Stimulated activated CD8-positive, alpha-beta memory T cell treated with anti-CD3 and anti-CD28 coated beads, Interleukin-4, amount 100 ng/mL, for 4 hours (primary cell): ENCODE data around the gene MBD4.
"Not testable (repeated sequence)": the region's sequence is repeated elsewhere in the genome, so short reads cannot be mapped to it uniquely, and the experiment has no call there.

ENCODE experiments used
- DNase-seq, 2 donors: peaks; one replicate each; pipeline ENCODE4 v3.0.0-alpha.2; 2020; ENCODE audit warnings: low read depth in 2 of 2, low spot score in 1 of 2

The MBD4 gene

DNA sequence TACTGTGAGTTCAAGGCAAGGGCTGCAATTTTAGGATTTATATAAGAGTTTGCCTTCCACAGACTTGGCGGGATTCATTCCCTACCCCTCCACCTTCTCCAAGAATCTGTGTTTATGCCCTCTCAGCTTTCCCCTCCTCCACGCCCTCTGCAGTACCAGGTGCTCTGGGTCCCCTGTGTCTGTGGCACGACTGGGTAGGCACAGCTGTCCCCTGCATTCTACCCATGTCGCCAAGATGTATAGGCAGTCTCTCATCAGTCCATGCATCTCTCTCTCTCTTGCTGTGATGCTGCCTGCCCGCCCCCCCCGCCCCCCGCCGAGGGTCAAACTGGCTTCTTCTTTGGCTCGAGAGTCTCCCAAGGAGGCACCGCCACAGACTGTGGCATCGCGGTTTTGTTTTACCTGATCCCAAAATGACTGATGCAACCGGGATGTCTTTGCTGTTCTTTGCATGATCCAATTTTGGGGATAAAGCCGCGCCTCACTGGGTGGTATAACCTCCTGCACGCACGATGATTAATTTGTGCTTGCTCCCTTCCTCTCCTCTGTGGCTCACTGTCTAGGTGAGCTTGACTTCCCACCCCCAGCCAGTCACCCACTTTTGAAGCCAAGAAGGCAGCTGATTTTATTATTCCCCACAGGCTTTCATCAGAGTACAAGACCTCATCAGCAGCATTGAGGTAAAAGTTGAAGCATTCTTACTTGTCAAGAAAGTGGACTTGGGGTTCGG is 55.0 kb downstream of the MBD4 start:
- no peak for DNase-seq

DNA sequence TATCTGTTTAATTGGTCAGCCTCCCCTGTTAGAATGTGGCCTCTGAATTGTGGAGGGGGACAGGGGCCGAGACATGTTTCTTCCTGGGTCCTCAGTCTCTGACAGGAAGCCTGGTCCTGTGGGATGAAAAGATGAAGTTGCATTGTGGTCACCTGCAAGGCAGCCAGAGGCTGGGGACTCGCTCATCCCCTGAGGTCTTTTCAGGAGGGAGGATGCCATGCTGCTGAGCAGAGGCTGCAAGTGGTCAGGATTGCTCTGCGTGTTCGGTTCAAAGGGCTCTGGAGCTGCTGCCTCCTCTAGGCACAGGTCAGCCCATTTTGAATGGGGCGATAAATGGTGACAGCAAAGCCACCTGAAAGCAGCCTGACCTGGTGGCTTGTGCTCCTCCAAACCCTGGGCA is 55.6 kb downstream of the MBD4 start:
- not testable (repeated sequence) for DNase-seq

GRCh38 chr3:129383292-129383860 is 56.4 kb downstream of the MBD4 start:
- peak in 1 of 2 donors; percentile 6 for DNase-seq

GRCh38 chr3:129382366-129382765 is 57.4 kb downstream of the MBD4 start:
- DNase-seq: no peak
